ENCODE results near the gene FXN.
"Not testable (repeated sequence)": the region's sequence is repeated elsewhere in the genome, so short reads cannot be mapped to it uniquely, and the experiment has no call there.

FXN gene

GRCh38 chr9:69071059-69071458 is 35.5 kb downstream of the FXN start:
- DNase-seq: no peak

- no peak for DNase-seq
These were observed 37.6 kb downstream of the FXN start for GRCh38 chr9:69073103-69073502.

- DNase-seq: no peak
These were observed 39.2 kb downstream of the FXN start for GRCh38 chr9:69074801-69075200.

- DNase-seq: no peak
These were observed 41.0 kb downstream of the FXN start for GRCh38 chr9:69076550-69076949.

- no peak for DNase-seq
These were observed 42.5 kb downstream of the FXN start for GRCh38 chr9:69078069-69078468.

GRCh38 chr9:69078581-69078980 is 43.0 kb downstream of the FXN start:
- DNase-seq: no peak

GRCh38 chr9:69079186-69079585 is 43.6 kb downstream of the FXN start:
- no peak for DNase-seq

- no peak for DNase-seq
These were observed 45.7 kb downstream of the FXN start for GRCh38 chr9:69081261-69081660.

- DNase-seq: no peak
These were observed 47.8 kb downstream of the FXN start for GRCh38 chr9:69083321-69083720.

GRCh38 chr9:69085569-69086283 is 50.2 kb downstream of the FXN start:
- no peak for DNase-seq

- DNase-seq: no peak
These were observed 50.8 kb downstream of the FXN start for GRCh38 chr9:69086312-69086711.

- no peak for DNase-seq
These were observed 51.2 kb downstream of the FXN start for GRCh38 chr9:69086769-69087168.

- DNase-seq: no peak
These were observed 53.5 kb downstream of the FXN start for GRCh38 chr9:69089082-69089481.

GRCh38 chr9:69089491-69089890 is 53.9 kb downstream of the FXN start:
- DNase-seq: no peak

- DNase-seq: no peak
These were observed 54.7 kb downstream of the FXN start for GRCh38 chr9:69090140-69090750.

- DNase-seq: no peak
These were observed 55.4 kb downstream of the FXN start for GRCh38 chr9:69090946-69091345.

- DNase-seq: no peak
These were observed 58.0 kb downstream of the FXN start for GRCh38 chr9:69093471-69094103.

GRCh38 chr9:69094361-69095135 is 59.0 kb downstream of the FXN start:
- not testable (repeated sequence) for DNase-seq

GRCh38 chr9:69097064-69097463 is 61.5 kb downstream of the FXN start:
- no peak for DNase-seq

- no peak for DNase-seq
These were observed 62.5 kb downstream of the FXN start for GRCh38 chr9:69097923-69098593.

- DNase-seq: not testable (repeated sequence)
These were observed 67.9 kb downstream of the FXN start for GRCh38 chr9:69103348-69103996.

- no peak for DNase-seq
These were observed 69.4 kb downstream of the FXN start for GRCh38 chr9:69104830-69105527.

Measured in activated CD4-positive, alpha-beta T cell treated with anti-CD3 and anti-CD28 coated beads, Interleukin-10, Interleukin-2, amounts not matched to agents 100 ng/mL and 50 ng/mL, durations not matched to agents 16 hours and 8 hours (primary cell).